Measurements from ENCODE around the gene AXIN1.
A peak's percentile ranks its signal among the peaks of the same experiment; 100 is the strongest.

The AXIN1 gene

GRCh38 chr16:361872-362701 is 9.6 kb upstream of the AXIN1 start:
- peak; percentile 80 for DNase-seq (ENCODE audit: low read depth)
- peak; percentile 85 for TF ChIP-seq CTCF (conservative IDR thresholded peaks at IDR 0.05; ENCODE audit: low read depth, low read length)
- H3K4me3 ChIP-seq (ENCODE audit: low read depth, low read length) = no peak overlapping the region

- no peak for DNase-seq (ENCODE audit: low read depth)
- H3K4me3 ChIP-seq (ENCODE audit: low read depth, low read length) = no peak overlapping the region
- no peak for TF ChIP-seq CTCF (conservative IDR thresholded peaks at IDR 0.05; ENCODE audit: low read depth, low read length)
These were observed 8.9 kb upstream of the AXIN1 start for GRCh38 chr16:361341-361871.

GRCh38 chr16:360698-361336 is 8.3 kb upstream of the AXIN1 start:
- no peak for DNase-seq (ENCODE audit: low read depth)
- TF ChIP-seq CTCF (conservative IDR thresholded peaks at IDR 0.05; ENCODE audit: low read depth, low read length) = no peak
- H3K4me3 ChIP-seq (ENCODE audit: low read depth, low read length) = no peak overlapping the region

- no peak for DNase-seq (ENCODE audit: low read depth)
These were observed 7.6 kb upstream of the AXIN1 start for GRCh38 chr16:359871-360697.

GRCh38 chr16:359067-359763 is 6.7 kb upstream of the AXIN1 start:
- no peak for TF ChIP-seq CTCF (conservative IDR thresholded peaks at IDR 0.05; ENCODE audit: low read depth, low read length)
- no peak overlapping the region for H3K4me3 ChIP-seq (ENCODE audit: low read depth, low read length)
- DNase-seq (ENCODE audit: low read depth) = no peak

More at GRCh38 chr16:359871-360697, 7.6 kb upstream of the AXIN1 start:
- no peak overlapping the region for H3K4me3 ChIP-seq (ENCODE audit: low read depth, low read length)
- TF ChIP-seq CTCF (conservative IDR thresholded peaks at IDR 0.05; ENCODE audit: low read depth, low read length) = no peak

- H3K4me3 ChIP-seq (ENCODE audit: low read depth, low read length) = no peak overlapping the region
- no peak for TF ChIP-seq CTCF (conservative IDR thresholded peaks at IDR 0.05; ENCODE audit: low read depth, low read length)
- DNase-seq (ENCODE audit: low read depth) = no peak
These were observed 4.2 kb upstream of the AXIN1 start for GRCh38 chr16:356741-357140.

Data from choroid plexus epithelial cell (primary cell).